Progenitor cell of endocrine pancreas (in vitro differentiated cells): ENCODE measurements around the gene RAP1A. TPM values are rescaled to one million over a fixed set of nuclear protein-coding genes. Genes with fewer than 3 reads are reported as not detected.

Experiments used
- DNase-seq: peaks from one replicate; pipeline ENCODE4 v3.0.0; 2021; ENCODE audit warnings: low spot score; ENCODE audit not compliant: unreplicated experiment
- H3K27ac Mint-ChIP-seq: 2 replicates; pipeline ENCODE4 v1.8.0; 2021; ENCODE audit warnings: mild to moderate bottlenecking, moderate library complexity, mixed read lengths
- H3K27me3 Mint-ChIP-seq: 2 replicates; pipeline ENCODE4 v1.8.0; 2021; ENCODE audit warnings: mixed read lengths
- H3K36me3 Mint-ChIP-seq: 2 replicates; pipeline ENCODE4 v1.8.0; 2022; ENCODE audit warnings: mixed read lengths; ENCODE audit not compliant: insufficient read depth
- H3K4me1 Mint-ChIP-seq: 2 replicates; pipeline ENCODE4 v1.8.0; 2021; ENCODE audit warnings: low read depth, mixed read lengths
- H3K4me3 Mint-ChIP-seq: 2 replicates; pipeline ENCODE4 v1.8.0; 2021; ENCODE audit warnings: low read depth, mild to moderate bottlenecking, moderate library complexity, mixed read lengths
- H3K9me3 Mint-ChIP-seq: 2 replicates; pipeline ENCODE4 v1.8.0; 2021; ENCODE audit warnings: low read depth, mixed read lengths
- total RNA-seq: library from RNA; stranded (reverse); gene quantifications from 2 replicates; pipeline ENCODE4 v1.2.1, GENCODE V29; 2021
- TF ChIP-seq, protein P1 (sequence below): fragments of 200-600 bp; sonication (generic); IDR thresholded peaks from one replicate; pipeline ENCODE4 v1.5.0; 2021; ENCODE audit warnings: antibody characterized with exemption, mild to moderate bottlenecking; ENCODE audit not compliant: unreplicated experiment

Gene RAP1A
- total RNA-seq, 1 donor from 2014 or later, result 36.6 TPM

- no peak for DNase-seq
- peak overlapping the region; percentile 13 for H3K4me3 Mint-ChIP-seq
- H3K36me3 Mint-ChIP-seq, result no peaks in the 10 kb centered on the region
- peak overlapping the region; percentile 11 for H3K27ac Mint-ChIP-seq
- TF ChIP-seq, protein P1, sequence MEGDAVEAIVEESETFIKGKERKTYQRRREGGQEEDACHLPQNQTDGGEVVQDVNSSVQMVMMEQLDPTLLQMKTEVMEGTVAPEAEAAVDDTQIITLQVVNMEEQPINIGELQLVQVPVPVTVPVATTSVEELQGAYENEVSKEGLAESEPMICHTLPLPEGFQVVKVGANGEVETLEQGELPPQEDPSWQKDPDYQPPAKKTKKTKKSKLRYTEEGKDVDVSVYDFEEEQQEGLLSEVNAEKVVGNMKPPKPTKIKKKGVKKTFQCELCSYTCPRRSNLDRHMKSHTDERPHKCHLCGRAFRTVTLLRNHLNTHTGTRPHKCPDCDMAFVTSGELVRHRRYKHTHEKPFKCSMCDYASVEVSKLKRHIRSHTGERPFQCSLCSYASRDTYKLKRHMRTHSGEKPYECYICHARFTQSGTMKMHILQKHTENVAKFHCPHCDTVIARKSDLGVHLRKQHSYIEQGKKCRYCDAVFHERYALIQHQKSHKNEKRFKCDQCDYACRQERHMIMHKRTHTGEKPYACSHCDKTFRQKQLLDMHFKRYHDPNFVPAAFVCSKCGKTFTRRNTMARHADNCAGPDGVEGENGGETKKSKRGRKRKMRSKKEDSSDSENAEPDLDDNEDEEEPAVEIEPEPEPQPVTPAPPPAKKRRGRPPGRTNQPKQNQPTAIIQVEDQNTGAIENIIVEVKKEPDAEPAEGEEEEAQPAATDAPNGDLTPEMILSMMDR, result no peak
- no peaks in the 10 kb centered on the region for H3K9me3 Mint-ChIP-seq
- H3K4me1 Mint-ChIP-seq, result peaks cover 22% of the 10 kb centered on the region
- H3K27me3 Mint-ChIP-seq, result no peaks in the 10 kb centered on the region
These were observed 2.6 kb downstream of the RAP1A start for GRCh38 chr1:111622166-111622565.

- Mint-ChIP-seq H3K4me1 (peaks cover 27% of the 10 kb centered on the region), H3K36me3 (no peaks in the 10 kb centered on the region), H3K27me3 (no peaks in the 10 kb centered on the region), H3K4me3 (no peak overlapping the region), H3K27ac (no peak overlapping the region), H3K9me3 (no peaks in the 10 kb centered on the region)
- TF ChIP-seq, protein P1, result no peak
- DNase-seq, result no peak
These were observed 4.8 kb downstream of the RAP1A start for GRCh38 chr1:111624382-111624781.

- Mint-ChIP-seq H3K27me3 (no peaks in the 10 kb centered on the region), H3K27ac (no peak overlapping the region), H3K9me3 (no peaks in the 10 kb centered on the region), H3K4me1 (peaks cover 27% of the 10 kb centered on the region), H3K4me3 (no peak overlapping the region), H3K36me3 (no peaks in the 10 kb centered on the region)
- TF ChIP-seq, protein P1, result no peak
- no peak for DNase-seq
These were observed 5.7 kb downstream of the RAP1A start for GRCh38 chr1:111625276-111625675.

- H3K27me3 Mint-ChIP-seq, result no peaks in the 10 kb centered on the region
- DNase-seq, result no peak
- H3K36me3 Mint-ChIP-seq, result no peaks in the 10 kb centered on the region
- TF ChIP-seq, protein P1, result no peak
- H3K27ac Mint-ChIP-seq, result no peak overlapping the region
- no peak overlapping the region for H3K4me3 Mint-ChIP-seq
- no peaks in the 10 kb centered on the region for H3K9me3 Mint-ChIP-seq
- peaks cover 19% of the 10 kb centered on the region for H3K4me1 Mint-ChIP-seq
These were observed 8.6 kb downstream of the RAP1A start for GRCh38 chr1:111628153-111628552.

GRCh38 chr1:111629190-111629954, 9.8 kb downstream of the RAP1A start:
- TF ChIP-seq, protein P1, result no peak
- Mint-ChIP-seq H3K27me3 (no peaks in the 10 kb centered on the region), H3K4me3 (no peak overlapping the region), H3K4me1 (peaks cover 17% of the 10 kb centered on the region), H3K27ac (no peak overlapping the region), H3K9me3 (no peaks in the 10 kb centered on the region), H3K36me3 (no peaks in the 10 kb centered on the region)
- DNase-seq, result no peak
